Embryonic facial prominence (tissue), 1 donor: ENCODE data around the gene PRR30.
"Not testable (repeated sequence)": the region's sequence is repeated elsewhere in the genome, so short reads cannot be mapped to it uniquely, and the experiment has no call there.

ENCODE experiments used
- DNase-seq: peaks from one replicate; pipeline ENCODE4 v3.0.0-alpha.2; 2016; ENCODE audit errors: extremely low spot score

Gene PRR30

DNA sequence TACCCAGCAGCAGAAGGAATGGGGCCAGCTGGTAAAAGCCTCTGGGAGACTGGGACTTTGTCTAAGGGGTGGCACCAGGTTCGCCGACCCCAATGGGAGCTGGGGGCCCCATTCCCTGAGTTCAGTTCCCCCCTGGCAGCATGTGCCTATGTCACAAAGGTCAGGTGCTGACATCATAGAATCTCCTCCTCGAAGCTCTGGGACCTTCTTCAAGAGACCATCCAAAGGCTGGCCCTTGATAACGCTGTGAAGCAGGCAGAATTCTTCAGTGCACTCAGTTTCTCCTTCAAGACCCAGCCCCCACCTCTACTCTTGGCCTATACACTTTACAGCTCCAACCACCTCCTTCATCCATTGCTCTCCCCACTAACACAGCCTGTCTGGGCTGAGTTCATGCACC is at the start of gene PRR30:
TSS of gene PRR30 (minus strand) at position 101 of the 400 bp plus-strand sequence. CDS start 1,081 bp downstream, outside the sequence.
- DNase-seq = no peak

DNA sequence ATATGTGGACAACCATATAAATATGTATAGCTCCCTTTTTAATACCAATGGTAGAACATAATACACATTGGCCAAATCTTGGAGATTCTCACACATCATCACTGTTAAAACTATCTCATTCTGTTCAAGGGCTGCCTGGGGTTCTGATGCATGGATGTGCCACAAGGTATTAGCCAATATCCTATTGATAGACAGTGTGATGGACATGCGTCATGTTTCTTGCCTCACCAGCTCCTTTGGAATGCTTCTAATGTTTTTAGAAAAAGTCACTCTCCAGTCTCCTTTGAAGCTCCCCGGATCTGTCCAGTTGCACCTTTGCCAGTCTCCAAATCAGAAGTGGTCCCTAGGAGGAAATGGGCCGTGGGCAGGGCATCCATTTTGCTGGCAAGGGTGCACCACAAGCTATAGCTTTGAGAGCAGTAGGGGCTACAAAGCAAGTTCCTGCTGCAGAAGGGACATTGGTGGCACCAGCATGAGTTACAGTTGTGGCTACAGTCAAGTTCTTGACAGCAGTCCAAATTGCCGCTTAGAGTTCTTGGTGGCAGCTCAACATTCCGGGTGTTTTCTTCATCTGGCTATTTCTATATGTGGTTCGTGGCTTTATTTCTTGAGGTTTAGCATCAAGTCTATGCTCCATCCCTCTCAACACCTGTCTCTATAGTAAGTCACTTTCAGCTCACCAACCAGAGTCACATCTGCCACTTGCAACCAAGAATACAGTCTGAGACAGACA is 47.6 kb upstream of the PRR30 start:
- DNase-seq = no peak

- DNase-seq = no peak
Observed at GRCh38 chr2:27185331-27186026, 46.3 kb upstream of the PRR30 start.

GRCh38 chr2:27184115-27184514 is 44.9 kb upstream of the PRR30 start:
- DNase-seq = no peak

DNA sequence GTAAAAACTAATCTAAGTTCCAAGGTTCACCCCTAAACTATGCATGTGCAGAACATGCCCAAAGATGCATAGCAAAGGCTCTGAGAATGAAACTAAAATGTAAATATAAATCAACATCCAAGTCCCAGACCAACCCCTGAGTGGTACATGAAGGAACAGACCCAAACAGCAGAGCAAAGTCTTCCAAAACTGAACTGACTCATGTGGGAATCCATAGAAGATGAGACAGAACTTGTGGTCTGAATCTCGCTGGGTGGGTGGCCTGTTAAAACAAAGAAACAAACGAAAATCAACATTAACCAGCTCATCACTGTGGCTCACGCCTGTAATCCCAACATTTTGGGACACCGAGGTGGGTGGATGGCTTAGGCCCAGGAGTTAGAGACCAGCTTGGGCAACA is 43.1 kb upstream of the PRR30 start:
- DNase-seq = no peak

DNA sequence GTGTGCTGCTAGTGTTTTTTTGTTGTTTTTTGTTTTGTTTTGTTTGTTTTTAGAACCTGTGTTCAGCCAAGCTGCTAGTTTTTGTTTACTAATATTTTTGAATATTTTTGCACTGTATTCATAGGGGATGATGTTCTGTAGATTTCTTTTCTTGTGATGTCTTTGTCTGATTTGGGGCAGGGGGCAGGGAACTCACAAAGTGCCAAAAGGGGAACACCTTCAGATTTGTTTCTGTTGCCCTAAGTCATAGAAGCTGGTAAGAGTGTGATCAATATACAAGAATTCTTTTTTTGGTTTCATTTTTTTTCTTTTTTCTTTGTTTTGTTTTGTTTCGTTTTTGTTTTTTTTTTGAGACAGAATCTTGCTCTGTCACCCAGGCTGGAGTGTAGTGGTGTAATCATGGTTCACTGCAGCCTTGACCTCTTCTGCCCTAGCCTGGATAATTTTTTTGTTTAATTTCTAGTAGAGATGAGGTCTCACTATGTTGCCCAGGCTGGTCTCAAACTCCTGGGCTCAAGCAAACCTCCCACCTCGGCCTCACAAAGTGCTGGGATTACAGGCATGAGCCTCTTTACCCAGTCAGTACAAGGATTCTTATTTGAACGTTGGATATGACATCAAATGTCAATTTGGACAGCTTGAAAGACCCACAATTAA is 40.3 kb upstream of the PRR30 start:
- no peak for DNase-seq

DNA sequence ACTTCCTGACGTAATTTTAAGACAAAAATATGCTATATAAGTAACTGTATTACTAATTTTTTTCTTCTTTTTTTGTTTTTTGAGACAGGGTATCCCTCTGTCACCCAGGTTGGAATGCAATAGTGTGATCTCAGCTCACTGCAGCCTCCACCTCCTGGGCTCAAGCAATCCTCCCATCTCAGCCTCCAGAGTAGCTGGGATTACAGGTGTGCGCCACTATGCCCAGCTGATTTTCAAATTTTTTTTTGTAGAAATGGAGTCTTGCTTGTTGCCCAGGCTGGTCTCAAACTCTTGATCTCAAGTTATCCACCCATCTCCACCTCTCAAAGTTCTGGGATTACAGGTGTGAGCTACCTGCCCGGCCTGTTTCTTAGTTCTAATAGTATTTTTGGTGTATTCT is 39.3 kb upstream of the PRR30 start:
- no peak for DNase-seq

GRCh38 chr2:27177441-27178351 is 38.5 kb upstream of the PRR30 start:
- DNase-seq = no peak

DNA sequence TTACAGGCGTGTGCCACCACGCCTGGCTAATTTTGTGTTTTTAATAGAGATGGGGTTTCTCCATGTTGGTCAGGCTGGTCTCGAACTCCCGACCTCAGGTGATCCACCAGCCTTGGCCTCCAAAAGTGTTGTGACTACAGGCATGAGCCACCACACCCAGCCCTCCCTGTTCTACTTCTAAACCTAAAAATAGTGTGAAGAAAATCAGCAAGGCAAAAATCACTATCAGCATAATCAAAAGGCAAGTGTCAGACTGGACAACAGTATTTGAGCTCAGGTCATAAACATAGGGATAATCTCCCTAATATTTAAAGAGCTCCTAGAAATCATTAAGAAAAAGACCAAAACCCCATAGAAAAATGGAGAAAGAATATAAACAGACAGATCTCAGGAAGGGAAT is 36.6 kb upstream of the PRR30 start:
- not testable (repeated sequence) for DNase-seq

DNA sequence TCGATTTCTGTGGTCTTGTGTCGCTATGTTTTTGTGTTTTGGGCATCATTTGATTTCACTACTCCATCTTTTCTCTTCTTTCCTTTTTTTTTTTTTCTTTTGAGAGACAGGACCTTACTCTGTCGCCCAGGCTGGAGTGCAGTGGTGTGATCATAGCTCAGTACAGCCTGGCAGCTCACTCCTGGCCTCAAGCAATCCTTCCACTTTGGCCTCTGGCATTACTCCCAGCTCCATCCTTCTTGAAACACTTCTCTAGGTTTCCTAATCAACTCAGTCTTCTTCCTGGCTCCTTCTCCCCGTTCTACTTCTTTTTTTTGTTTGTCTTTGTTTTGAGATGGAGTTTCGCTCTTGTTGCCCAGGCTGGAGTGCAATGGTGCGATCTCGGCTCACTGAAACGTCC is 36.1 kb upstream of the PRR30 start:
- no peak for DNase-seq

GRCh38 chr2:27174638-27175037 is 35.4 kb upstream of the PRR30 start:
- no peak for DNase-seq

DNA sequence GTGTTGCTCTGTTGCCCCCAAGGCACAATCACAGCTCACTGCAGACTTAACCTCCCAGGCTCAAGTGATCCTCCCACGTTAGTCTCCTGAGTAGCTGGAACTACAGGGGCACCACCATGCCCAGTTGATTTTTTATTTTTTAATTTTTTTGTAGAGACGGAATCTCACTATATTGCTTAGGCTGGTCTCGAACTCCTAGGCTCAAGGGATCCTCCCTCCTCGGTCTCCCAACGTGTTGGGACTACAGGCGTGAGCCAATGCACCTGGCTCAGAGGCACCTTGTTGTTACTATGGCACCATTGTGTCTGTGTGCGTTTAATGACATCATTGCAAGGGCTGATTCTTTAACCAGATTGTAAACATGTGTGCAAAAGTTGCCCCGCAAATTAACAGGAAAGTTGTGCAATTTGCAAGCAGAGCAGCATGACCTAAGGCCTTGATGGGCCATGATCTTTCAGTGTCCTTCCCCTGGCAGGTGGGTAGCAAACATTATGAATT is 32.2 kb upstream of the PRR30 start:
- no peak for DNase-seq

DNA sequence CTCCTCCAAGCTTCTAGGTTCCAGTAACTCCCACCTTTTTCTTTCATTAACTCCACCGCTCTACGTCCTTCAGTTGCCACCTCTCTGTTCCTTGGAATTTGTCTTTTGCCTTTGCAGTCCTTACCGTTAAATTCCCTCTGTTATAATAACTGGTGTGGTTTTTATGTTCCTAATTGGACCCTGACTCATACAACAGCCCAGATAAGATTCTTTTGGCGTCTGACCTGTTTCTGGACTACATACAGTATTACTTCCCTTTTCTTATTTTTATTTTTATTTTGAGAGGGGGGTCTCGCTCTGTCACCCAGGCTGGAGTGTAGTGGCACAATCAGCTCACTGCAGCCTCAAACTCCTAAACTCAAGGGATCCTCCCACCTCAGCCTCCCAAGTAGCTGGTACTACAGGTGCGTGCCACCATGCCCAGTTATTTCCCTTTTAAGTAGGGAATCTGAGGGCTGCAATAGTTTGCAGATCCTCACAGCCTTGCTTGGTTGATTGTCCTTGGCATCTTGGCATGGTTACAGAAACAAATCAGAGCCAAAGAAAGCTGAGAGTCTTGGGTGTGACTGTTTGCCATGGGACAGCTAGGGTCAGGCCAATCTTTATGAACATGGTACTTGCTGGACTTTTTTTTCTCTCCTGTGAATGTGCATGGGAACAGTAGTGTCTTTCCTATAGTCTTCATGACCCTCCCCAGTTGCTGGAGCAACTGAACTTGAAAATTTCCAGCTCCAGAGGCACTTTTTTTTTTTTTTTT is 31.5 kb upstream of the PRR30 start:
- DNase-seq = no peak

DNA sequence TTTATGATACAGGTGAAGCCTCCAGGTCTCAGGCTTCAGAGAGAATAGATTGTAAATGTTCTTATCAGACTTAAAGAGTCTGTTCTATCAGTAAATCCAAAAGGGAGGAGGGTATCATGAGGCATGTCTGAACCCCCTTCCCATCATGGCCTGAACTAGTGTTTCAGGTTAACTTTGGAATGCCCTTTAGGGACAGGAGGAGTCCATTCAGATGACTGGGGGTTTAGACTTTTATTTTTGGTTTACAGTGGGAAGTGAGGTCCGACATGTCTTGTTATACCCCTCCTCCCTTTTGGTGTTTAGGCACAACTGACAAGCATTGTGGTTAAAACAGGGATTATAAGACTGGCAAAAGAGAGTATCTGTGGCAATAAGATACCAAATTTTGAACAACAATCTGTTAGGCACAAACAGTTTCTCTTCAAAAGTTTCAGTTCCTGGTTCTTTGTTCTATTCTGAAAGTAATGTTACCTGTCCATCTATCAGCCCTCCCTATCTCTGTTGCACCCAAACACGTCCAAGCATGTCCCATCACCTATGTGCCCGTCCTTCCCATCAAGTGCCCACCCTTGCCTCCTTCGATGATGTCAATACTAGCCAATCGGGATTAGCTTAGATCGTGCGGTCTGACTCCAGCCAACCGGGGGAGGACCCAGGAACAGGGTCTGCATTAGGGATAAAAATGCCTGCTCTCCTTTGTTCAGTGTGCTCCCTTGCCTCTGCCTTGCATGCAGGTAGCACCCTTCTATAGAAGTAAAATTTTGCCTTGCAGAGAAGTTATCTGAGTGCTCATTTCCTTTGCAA is 26.0 kb upstream of the PRR30 start:
- no peak for DNase-seq

GRCh38 chr2:27162151-27163121 is 23.2 kb upstream of the PRR30 start:
- no peak for DNase-seq

DNA sequence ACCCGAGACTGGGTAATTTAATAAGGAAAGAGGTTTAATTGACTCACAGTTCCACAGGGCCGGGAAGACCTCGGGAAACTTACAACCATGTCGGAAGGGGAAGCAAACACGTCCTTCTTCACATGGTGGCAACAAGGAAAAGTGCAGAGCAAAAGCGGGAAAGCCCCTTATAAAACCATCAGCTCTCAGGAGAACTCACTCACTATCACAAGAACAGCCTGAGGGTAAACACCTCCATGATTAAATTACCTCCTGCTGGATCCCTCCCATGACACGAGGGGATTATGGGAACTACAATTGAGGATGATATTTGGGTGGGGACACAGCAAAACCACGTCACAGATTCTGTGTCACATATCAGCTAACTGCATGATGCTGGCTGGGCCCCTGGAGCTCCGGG is 21.0 kb upstream of the PRR30 start:
- no peak for DNase-seq

- DNase-seq = no peak
Observed at GRCh38 chr2:27159271-27159670, 20.1 kb upstream of the PRR30 start.

- no peak for DNase-seq
Observed at GRCh38 chr2:27158468-27158867, 19.3 kb upstream of the PRR30 start.

- no peak for DNase-seq
Observed at GRCh38 chr2:27155069-27155520, 15.9 kb upstream of the PRR30 start.
